ENCODE data around the gene DOCK2.

The DOCK2 gene

DNA sequence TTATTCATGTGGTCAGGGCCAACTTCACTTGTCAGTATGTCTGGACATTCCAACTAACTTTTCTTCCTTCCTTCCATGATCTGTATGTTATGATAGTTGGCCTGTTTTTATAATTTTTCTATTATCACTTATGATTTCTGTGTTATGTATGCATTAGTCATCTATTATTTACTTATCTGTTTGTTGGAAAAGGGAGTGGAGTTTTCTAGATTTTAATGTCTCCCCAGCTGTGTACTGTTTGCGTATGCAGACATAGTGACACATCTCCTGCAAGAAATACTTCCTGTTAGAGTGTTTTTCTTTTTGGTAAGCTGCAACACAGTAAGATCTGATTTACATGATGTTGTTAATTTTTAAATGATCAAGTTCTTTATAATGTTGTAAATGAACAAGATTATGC lies 351.9 kb downstream of the DOCK2 start:
- DNase-seq (ENCODE audit: low spot score), result no peak

- DNase-seq (ENCODE audit: low spot score), result no peak
These were observed 352.3 kb downstream of the DOCK2 start for GRCh38 chr5:169989365-169989764.

DNA sequence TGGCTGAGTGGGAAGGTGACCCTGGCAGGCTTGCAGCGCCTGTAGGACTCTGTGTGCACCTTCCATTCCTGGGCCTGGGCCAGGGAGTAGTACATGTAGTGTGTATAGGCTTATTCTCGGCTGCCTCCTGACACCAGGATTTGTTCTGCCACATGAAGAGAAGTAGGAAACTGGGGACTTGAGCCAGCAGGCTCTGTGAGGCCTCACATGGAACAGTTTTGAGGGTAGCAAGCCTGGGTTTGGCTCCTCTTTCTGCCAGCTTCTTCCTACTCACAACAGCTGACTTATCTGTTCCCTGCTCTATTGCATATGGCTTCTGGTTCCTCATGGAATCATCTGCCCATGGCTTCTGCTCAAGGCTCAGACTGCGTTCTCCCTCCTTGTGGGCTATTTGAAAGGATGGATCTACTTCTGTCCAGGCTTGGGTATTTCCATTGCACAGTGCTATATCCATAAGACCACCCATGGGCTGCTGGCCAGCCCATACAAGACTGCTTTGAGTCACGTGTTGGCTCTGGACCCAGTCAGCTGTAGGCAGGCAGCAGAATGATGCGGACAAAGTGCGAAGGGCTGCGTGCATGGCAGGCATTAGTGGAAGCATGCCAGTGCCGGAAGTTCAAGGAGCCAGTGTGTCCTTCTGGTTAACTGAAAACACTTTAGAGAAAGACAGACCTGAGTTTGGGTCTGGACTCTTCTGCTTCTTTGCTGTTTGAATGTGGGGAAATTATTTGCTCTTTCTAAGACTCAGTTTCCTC lies 354.2 kb downstream of the DOCK2 start:
- no peak for DNase-seq (ENCODE audit: low spot score)

DNA sequence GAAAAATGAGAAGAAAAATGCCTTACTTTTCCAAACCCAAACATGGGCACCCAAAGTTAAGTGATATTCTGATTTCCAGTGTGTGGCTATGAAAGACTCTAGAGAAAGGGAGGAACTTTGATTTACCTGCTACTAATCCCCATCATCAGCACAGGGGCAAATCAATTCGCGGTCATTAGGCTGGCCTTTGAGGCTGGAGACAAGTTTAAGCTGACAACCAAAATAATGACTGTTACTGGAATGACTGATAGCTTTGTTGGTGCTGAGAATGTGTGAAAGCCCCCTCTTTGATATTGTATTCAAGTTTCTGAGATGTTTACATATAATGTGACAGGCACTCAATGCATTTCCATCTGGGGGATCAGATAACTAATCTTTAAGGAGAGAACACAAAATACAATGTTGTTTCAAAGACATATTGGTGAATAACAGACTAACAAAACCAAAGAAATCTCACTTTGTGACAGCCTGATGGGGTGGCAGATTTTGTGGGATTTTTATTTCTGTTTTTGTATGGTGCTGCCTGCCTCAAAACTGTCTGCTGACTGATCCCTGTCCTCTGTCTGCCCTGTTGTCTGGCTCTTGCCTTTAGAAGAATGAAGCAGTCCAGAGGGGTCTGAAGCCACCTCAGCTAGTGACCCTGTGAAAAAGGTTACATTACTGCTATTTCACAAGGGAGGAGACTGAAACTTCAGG lies 355.9 kb downstream of the DOCK2 start:
- no peak for DNase-seq (ENCODE audit: low spot score)

GRCh38 chr5:169993485-169993790 lies 356.4 kb downstream of the DOCK2 start:
- DNase-seq (ENCODE audit: low spot score), result no peak

DNA sequence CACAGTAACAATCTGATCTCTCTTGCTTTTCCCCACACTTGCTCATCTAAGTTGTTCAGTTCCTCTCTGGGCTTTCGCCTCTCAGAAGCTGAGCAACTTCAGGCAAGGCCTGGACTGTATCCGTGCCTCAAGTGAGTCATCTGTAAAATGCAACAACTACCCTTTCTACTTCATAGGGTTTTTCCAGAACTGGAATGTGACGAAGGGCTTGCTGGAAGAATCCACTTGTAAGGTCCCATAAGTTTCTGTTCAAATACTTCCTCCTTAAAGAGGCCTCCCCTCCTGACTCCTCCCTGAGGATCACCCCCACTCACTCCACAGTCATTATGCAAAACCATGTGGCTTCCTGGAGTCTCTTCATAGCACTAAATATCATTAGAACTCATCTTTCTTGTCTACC lies 360.7 kb downstream of the DOCK2 start:
- no peak for DNase-seq (ENCODE audit: low spot score)

- DNase-seq (ENCODE audit: low spot score), result no peak
These were observed 362.5 kb downstream of the DOCK2 start for GRCh38 chr5:169999621-170000020.

GRCh38 chr5:170000155-170000554 lies 363.1 kb downstream of the DOCK2 start:
- DNase-seq (ENCODE audit: low spot score), result no peak

DNA sequence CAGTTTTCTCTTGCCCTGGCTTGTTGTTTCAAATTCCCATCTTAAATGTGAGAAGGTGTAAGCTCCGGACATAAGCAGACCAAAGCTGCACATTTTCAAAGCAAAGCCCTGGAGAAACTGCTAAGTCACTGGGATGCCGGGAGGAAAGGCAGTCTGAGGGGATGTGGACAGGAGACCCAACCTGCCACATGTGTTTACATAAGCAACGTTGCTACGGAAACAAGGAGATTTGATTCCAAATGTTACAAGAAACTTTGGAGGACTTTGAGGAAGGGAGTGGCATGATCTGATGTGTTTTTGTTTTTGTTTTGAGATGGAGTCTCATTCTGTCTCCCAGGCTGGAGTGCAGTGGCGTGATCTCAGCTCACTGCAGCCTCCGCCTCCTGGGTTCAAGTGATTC lies 368.9 kb downstream of the DOCK2 start:
- no peak for DNase-seq (ENCODE audit: low spot score)

GRCh38 chr5:170008376-170008775 lies 371.3 kb downstream of the DOCK2 start:
- DNase-seq (ENCODE audit: low spot score), result no peak

- no peak for DNase-seq (ENCODE audit: low spot score)
These were observed 373.5 kb downstream of the DOCK2 start for GRCh38 chr5:170010595-170010994.

GRCh38 chr5:170011751-170012150 lies 374.7 kb downstream of the DOCK2 start:
- no peak for DNase-seq (ENCODE audit: low spot score)

GRCh38 chr5:170012622-170013021 lies 375.5 kb downstream of the DOCK2 start:
- DNase-seq (ENCODE audit: low spot score), result no peak

DNA sequence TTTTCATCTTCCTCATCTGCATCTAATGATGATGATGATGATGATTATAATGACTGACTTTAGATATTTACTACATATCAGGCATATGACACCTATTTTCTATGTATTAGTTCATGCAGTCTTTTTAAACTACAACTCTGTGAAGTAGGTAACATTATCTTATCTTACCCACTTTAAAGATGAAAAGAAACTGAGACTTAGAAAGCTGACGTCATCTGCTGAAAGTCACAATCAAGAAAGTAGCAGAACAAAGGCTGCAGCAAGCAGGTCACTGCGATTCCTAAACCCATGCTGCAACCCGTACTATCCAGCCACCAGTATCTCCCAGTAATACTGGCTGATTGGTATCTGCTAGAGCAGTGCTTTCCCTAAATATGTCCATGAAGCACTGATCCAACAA lies 383.3 kb downstream of the DOCK2 start:
- no peak for DNase-seq (ENCODE audit: low spot score)

DNA sequence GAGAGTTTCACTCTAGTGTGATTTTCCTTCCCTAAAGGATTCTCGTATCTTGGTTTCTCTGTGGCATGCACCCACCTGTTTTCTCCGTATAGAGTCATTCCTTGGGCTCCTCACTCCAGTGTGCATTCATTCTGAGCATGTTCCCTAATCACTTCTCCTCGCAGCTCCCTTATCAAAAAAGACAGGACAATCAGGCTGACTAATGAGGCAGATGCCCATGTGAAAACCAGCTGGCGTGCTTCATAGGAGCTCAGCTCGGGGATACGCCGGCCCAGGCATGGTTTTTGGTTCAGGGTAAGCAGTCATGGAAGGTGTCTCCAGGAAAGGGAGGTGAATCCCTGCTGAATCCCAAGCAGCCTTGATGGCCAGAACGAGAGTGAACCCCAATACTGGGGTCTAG lies 384.4 kb downstream of the DOCK2 start:
- DNase-seq (ENCODE audit: low spot score), result no peak

DNA sequence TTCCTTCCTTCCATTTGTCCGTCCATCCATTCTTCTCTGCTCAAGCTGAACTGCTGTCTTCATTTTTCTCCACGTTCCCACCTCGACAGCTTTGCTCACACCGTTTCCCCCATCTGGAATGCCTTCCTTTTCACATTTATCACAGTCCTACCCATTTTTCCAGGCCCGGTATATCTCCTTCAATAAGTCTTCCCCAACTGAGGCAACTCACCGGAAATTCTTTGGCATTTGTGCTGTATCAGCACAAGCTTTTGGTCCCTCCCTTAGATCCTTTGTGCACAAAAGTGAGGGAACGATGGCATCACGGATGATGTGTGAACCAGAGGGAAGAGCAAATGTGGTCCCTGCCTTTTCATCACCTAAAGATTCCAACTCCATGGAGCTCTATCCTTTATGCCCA lies 388.8 kb downstream of the DOCK2 start:
- no peak for DNase-seq (ENCODE audit: low spot score)

DNA sequence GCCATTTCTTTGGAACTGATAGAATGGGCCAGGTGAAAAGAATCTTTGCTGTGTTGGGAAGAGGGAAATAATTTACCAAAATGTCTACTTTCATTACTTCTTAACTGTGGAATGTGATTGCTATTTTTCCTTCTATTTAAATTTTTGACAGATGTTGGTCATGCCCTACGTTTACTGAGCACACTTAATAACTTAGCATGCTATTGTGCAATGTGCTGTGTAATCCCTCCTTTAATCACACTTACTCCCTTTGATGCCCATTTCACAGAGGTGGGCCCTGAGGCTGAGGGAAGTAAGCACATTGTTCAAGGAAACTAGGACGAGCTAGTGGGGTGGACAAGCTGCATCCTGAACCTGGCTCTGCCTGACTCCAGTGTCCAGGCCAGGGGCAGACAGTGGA lies 391.0 kb downstream of the DOCK2 start:
- no peak for DNase-seq (ENCODE audit: low spot score)

GRCh38 chr5:170034231-170034630 lies 397.2 kb downstream of the DOCK2 start:
- DNase-seq (ENCODE audit: low spot score), result no peak

GRCh38 chr5:170038241-170038640 lies 401.2 kb downstream of the DOCK2 start:
- no peak for DNase-seq (ENCODE audit: low spot score)

DNA sequence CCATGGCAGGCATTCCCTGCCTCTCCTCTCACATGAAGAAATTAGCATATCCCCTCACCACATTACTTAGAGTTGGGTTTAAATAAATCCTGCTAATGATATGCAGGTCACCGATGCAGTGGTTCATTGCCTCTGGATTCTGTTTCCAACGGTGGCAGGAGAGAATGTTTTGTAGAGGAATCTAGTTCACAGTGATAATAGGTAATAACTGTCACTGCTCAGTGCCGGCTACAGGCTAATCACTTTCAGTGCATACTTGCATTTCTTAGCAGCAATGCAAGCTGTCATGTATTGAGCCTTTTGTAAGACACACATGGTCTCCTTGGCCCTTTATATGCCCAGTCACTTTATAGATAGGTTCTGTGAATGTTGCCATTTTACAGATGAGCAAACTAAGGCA lies 402.8 kb downstream of the DOCK2 start:
- DNase-seq (ENCODE audit: low spot score), result no peak

GRCh38 chr5:170046241-170046640 lies 409.2 kb downstream of the DOCK2 start:
- no peak for DNase-seq (ENCODE audit: low spot score)

DNA sequence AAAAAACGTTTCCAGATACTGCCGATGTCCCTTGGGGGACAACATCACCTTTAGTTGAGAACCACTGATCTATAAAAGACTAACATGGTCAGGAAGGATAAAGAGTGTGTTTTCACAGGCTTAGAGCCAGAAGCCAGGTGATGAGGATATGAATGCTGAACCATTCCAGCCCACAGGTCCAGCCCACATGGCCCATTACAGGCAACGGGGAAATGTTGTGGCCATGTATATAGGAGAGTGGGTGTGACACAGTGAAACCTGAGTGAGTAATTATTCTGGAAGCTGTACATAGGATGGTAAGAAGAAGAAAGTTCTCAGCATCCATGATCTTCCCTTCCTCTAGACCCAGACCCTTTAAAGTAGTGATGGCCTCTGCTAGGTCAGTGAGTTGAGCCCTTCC lies 412.6 kb downstream of the DOCK2 start:
- no peak for DNase-seq (ENCODE audit: low spot score)

- no peak for DNase-seq (ENCODE audit: low spot score)
These were observed 416.8 kb downstream of the DOCK2 start for GRCh38 chr5:170053896-170054295.

DNA sequence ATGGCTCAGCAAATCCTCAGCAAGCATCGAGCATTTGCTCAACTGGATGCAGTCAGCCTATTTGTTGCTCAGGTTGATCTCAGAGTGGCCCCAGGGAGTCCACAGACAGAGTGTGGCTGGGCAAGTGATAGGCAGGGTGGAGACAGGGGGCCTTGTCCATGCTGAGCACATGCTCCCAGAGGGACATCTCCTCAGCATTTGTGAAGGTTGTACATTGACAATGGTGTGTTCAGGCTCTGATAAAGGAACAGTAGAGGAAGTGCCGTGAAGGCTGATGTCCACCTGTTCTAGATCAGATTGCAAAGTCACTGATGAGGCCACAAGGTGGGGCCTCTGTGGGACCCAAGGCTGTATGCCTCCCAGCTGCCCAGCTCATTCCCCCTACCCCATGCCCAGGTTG lies 418.5 kb downstream of the DOCK2 start:
- DNase-seq (ENCODE audit: low spot score), result no peak
